T-cell (primary cell): ENCODE measurements around the gene TMEM45A. TPM values are rescaled to one million over a fixed set of nuclear protein-coding genes. Genes with fewer than 3 reads are reported as not detected.

ENCODE experiments used
- ATAC-seq, 4 experiments: fragments of 200-7000 bp in 3 of 4; fragments of 150-1000 bp in 1 of 4; cut with Tn5 transposase; replicated peaks in 1 of 4; 1 replicate in 3 of 4; 2 replicates in 1 of 4; pipeline ENCODE4 v1.10.0; 2021; ENCODE audit warnings: moderate library complexity in 3 of 4, mild to moderate bottlenecking in 2 of 4, moderate number of reproducible peaks in 1 of 4
- CTCF ChIA-PET, 2 donors: fragments of 300-600 bp; sonication (Branson Sonifier 250); formaldehyde crosslinking; loops; one replicate each; lab custom pipeline; 2022; ENCODE audit warnings: antibody characterized with exemption in 2 of 2; lab: Charles Lee
- POLR2A ChIA-PET, 2 donors: fragments of 300-600 bp; sonication (Branson Sonifier 250); formaldehyde crosslinking; loops; one replicate each; lab custom pipeline; 2022; ENCODE audit warnings: antibody characterized with exemption in 2 of 2; lab: Charles Lee
- DNase-seq, 35 experiments: peaks; one replicate each; pipeline versions ENCODE4 v3.0.0 to v3.0.0-alpha.2; 2013 to 2023
- H3K27ac ChIP-seq: one replicate; pipeline ENCODE4 v1.5.1; 2013; ENCODE audit warnings: low read length
- H3K27me3 ChIP-seq, 2 experiments: replicated peaks in 1 of 2; 1 replicate in 1 of 2; 2 replicates in 1 of 2; pipeline versions ENCODE4 v1.6.1 to v1.7.0; 2013; ENCODE audit warnings: low read length in 1 of 2, mixed read lengths in 1 of 2; ENCODE audit not compliant: control insufficient read depth in 2 of 2, insufficient read depth in 2 of 2; ENCODE audit errors: extremely low read depth in 1 of 2
- H3K36me3 ChIP-seq, 2 donors: 1 replicate in 1 of 2; 2 replicates in 1 of 2; pipeline versions ENCODE4 v1.6.1 to v1.7.0; 2013; ENCODE audit warnings: low read length in 1 of 2; ENCODE audit not compliant: control insufficient read depth in 2 of 2, insufficient read depth in 1 of 2; ENCODE audit errors: extremely low read depth in 1 of 2
- H3K4me1 ChIP-seq, 2 experiments: 1 replicate in 1 of 2; 2 replicates in 1 of 2; pipeline versions ENCODE4 v1.6.1 to v1.7.0; 2013; ENCODE audit warnings: low read length in 2 of 2, mixed read lengths in 1 of 2; ENCODE audit not compliant: insufficient read depth in 2 of 2, control insufficient read depth in 1 of 2; ENCODE audit errors: extremely low read depth in 1 of 2
- H3K4me3 ChIP-seq, 2 donors: 1 replicate in 1 of 2; 2 replicates in 1 of 2; pipeline versions ENCODE4 v1.5.1 to v1.7.0; 2013; ENCODE audit warnings: mild to moderate bottlenecking in 2 of 2, low read length in 1 of 2, moderate library complexity in 1 of 2; ENCODE audit not compliant: control insufficient read depth in 1 of 2; ENCODE audit errors: extremely low read depth in 1 of 2
- H3K9me3 ChIP-seq: 2 replicates; pipeline ENCODE4 v1.7.0; 2013
- H3K27ac Mint-ChIP-seq, 2 donors: one replicate each; pipeline ENCODE4 v1.8.0; 2020 to 2021; ENCODE audit warnings: mild to moderate bottlenecking in 2 of 2, mixed read lengths in 2 of 2
- H3K27me3 Mint-ChIP-seq, 2 donors: one replicate each; pipeline ENCODE4 v1.8.0; 2021 to 2022; ENCODE audit warnings: mixed read lengths in 2 of 2
- H3K36me3 Mint-ChIP-seq: one replicate; pipeline ENCODE4 v1.8.0; 2021; ENCODE audit warnings: mixed read lengths
- H3K4me1 Mint-ChIP-seq, 3 donors: one replicate each; pipeline ENCODE4 v1.8.0; 2020 to 2022; ENCODE audit warnings: mixed read lengths in 3 of 3, mild to moderate bottlenecking in 1 of 3
- H3K4me3 Mint-ChIP-seq, 3 donors: one replicate each; pipeline ENCODE4 v1.8.0; 2020 to 2022; ENCODE audit warnings: mild to moderate bottlenecking in 3 of 3, mixed read lengths in 3 of 3, moderate library complexity in 3 of 3
- H3K9me3 Mint-ChIP-seq, 3 donors: one replicate each; pipeline ENCODE4 v1.8.0; 2020 to 2022; ENCODE audit warnings: mixed read lengths in 3 of 3
- WGBS: methylation state at CpG from one replicate; pipeline ENCODE4 v1.1.5; 2013; ENCODE audit warnings: missing lambda C conversion rate; ENCODE audit not compliant: insufficient coverage; 5-methylcytosine and 5-hydroxymethylcytosine counted together
- total RNA-seq, 35 experiments: library from RNA in 6 of 35; stranded (reverse) in 6 of 35; fragments of 120-200 nt in 1 of 35; gene quantifications; one replicate each; pipeline versions ENCODE4 v1.2.1 to v1.2.4 and lab custom pipeline; 2013 to 2026

TMEM45A gene
- total RNA-seq, 5 donors from 2014 or later (not counting 1 experiment from before 2014, with no cell fraction given), result 0.15 to 0.36 (median 0.18) TPM; not detected in 1

DNA sequence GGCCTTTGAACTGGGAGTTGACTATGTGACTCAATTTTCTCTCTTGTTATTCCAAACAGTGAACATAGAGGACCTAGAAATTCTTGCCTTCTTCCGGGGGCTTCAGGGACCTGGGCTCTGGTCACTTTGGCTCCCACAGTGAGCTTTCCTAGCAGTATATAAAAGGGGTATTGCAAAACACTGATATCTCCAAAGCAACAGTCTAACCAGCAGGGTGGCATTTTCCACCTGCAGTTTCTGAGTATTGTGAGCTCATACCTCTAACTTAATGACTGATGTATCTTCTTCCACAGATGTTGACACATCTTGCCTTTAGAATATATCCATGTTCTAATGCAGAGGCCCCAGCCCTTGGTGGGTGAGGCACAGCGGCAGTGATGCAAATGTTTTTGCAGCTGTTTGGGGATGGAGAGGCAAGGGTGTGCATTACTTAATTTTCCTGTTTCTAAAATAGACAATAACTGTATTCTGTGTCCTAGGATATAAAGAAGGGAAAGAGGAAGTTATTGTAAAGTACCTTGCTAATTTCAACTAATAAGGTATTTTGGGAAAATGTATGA, 71.3 kb downstream of the TMEM45A start:
- ChIA-PET POLR2A (interaction anchor here in 1 of 2 donors (0.6 kb wide), 1 partner anchor 192 kb away, joined by 4 read pairs; no protein-coding TSS in a partner anchor), CTCF (interaction anchor here in 1 of 2 donors (0.6 kb wide), 1 partner anchor 474 kb away, joined by 3 read pairs; no protein-coding TSS in a partner anchor)
- Mint-ChIP-seq H3K27me3 (peaks cover 0 to 3% of the 10 kb centered on the region in 2 donors), H3K4me3 (no peak overlapping the region), H3K27ac (no peak overlapping the region), H3K36me3 (no peaks in the 10 kb centered on the region), H3K9me3 (no peaks in the 10 kb centered on the region), H3K4me1 (no peaks in the 10 kb centered on the region)
- H3K27ac ChIP-seq, result no peak overlapping the region
- H3K4me3 ChIP-seq, result no peak overlapping the region
- no peaks in the 10 kb centered on the region for H3K4me1 ChIP-seq
- no peak for DNase-seq
- no peaks in the 10 kb centered on the region for H3K27me3 ChIP-seq
- no peak for ATAC-seq
- no CpG with 5 or more reads among the region's 2 CpGs for WGBS
- no peaks in the 10 kb centered on the region for H3K9me3 ChIP-seq
- no peaks in the 10 kb centered on the region for H3K36me3 ChIP-seq

DNA sequence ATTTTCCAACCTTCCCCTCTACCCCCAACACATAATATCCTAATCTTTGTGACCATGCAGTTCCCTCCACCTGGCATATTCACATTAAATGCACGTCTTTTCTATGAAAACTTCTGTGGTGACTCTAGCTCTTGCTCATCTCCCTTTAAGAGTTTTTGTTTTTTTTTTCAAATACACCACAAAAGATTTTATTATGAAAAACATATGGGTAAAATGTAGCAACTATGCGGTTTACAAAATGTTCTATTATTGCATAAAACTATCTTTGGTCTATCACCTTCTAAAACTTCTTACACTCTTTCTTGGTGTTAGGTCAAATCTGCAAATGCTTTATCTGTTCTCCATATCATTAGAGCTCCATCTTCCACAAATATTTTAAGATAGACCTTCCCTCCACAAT, 78.4 kb downstream of the TMEM45A start:
- WGBS, result no CpG with 5 or more reads among the region's 2 CpGs
- DNase-seq, result no peak
- CTCF ChIA-PET, result interaction anchor here in 1 of 2 donors (0.6 kb wide), 2 partner anchors 21 to 67 kb away, joined by 3 to 5 read pairs; no protein-coding TSS in a partner anchor
- Histone ChIP-seq H3K9me3 (no peaks in the 10 kb centered on the region), H3K36me3 (no peaks in the 10 kb centered on the region), H3K27ac (no peak overlapping the region), H3K4me3 (no peak overlapping the region), H3K27me3 (no peaks in the 10 kb centered on the region), H3K4me1 (no peaks in the 10 kb centered on the region)
- no peaks in the 10 kb centered on the region for H3K36me3 Mint-ChIP-seq
- no peak for ATAC-seq
- H3K9me3 Mint-ChIP-seq, result no peaks in the 10 kb centered on the region
- no peak overlapping the region for H3K27ac Mint-ChIP-seq
- POLR2A ChIA-PET, result no interaction called here
- H3K27me3 Mint-ChIP-seq, result peaks cover 8 to 12% of the 10 kb centered on the region in 2 donors
- H3K4me3 Mint-ChIP-seq, result no peak overlapping the region
- no peaks in the 10 kb centered on the region for H3K4me1 Mint-ChIP-seq

DNA sequence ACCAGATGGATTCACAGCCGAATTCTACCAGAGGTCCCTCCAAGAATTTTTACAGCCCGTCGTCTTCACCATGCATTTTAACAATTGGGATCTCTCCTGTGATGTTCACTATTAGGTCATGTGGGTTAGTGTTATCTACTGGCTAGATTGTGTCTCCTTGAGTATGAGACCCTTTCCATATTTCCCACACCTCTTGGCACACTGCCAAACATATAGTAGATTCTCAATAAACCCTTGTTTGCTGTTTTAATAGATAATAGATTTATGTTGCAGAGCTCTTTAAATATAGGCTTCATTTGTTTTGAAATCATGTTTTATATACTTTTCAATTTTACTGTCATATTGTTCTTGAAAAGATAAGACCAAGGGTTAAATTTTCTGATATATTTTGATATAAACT, 82.1 kb downstream of the TMEM45A start:
- DNase-seq (no peak), ATAC-seq (no peak)
- no CpG with 5 or more reads among the region's 3 CpGs for WGBS
- Histone ChIP-seq H3K4me1 (no peaks in the 10 kb centered on the region), H3K27ac (no peak overlapping the region), H3K4me3 (no peak overlapping the region), H3K27me3 (no peaks in the 10 kb centered on the region), H3K9me3 (no peaks in the 10 kb centered on the region), H3K36me3 (no peaks in the 10 kb centered on the region)
- ChIA-PET CTCF (interaction anchor here in 1 of 2 donors (0.7 kb wide), 1 partner anchor 75 kb away, joined by 3 read pairs; no protein-coding TSS in a partner anchor), POLR2A (no interaction called here)
- peaks cover 5 to 10% of the 10 kb centered on the region in 2 donors for H3K27me3 Mint-ChIP-seq
- H3K4me1 Mint-ChIP-seq, result no peaks in the 10 kb centered on the region
- H3K9me3 Mint-ChIP-seq, result no peaks in the 10 kb centered on the region
- H3K36me3 Mint-ChIP-seq, result no peaks in the 10 kb centered on the region
- H3K4me3 Mint-ChIP-seq, result no peak overlapping the region
- no peak overlapping the region for H3K27ac Mint-ChIP-seq

DNA sequence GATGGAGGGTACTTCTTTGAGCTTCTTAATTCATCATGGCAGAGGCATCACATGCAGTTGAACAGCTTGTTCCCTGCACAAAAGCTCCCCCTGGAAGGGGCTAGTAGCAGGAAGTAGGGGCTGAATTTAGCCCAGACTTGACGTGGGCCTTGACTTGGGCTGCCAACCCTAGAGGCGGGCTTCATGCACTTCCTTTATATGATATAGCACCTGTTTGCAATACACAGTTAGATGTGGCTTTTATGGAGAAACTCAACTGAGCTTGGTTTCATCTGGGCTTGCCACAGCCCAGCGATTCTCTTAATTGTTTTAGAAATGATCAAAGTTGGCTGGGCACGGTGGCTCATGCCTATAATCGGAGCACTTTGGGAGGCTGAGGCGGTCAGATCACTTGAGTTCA, 83.3 kb downstream of the TMEM45A start:
- H3K36me3 Mint-ChIP-seq, result no peaks in the 10 kb centered on the region
- ChIA-PET CTCF (interaction anchor here (0.6 to 0.7 kb wide), 3 partner anchors 13 to 744 kb away, joined by 3 to 6 read pairs (median 3); no protein-coding TSS in a partner anchor), POLR2A (no interaction called here)
- peaks cover 5 to 16% of the 10 kb centered on the region in 2 donors for H3K27me3 Mint-ChIP-seq
- ATAC-seq (no peak), DNase-seq (no peak)
- H3K4me1 ChIP-seq, result no peaks in the 10 kb centered on the region
- no peaks in the 10 kb centered on the region for H3K9me3 Mint-ChIP-seq
- WGBS, result 60% methylated on average over 2 of the region's 6 CpGs
- no peaks in the 10 kb centered on the region for H3K4me1 Mint-ChIP-seq
- H3K36me3 ChIP-seq, result no peaks in the 10 kb centered on the region
- no peak overlapping the region for H3K4me3 ChIP-seq
- no peak overlapping the region for H3K4me3 Mint-ChIP-seq
- H3K27me3 ChIP-seq, result no peaks in the 10 kb centered on the region
- H3K9me3 ChIP-seq, result no peaks in the 10 kb centered on the region
- H3K27ac ChIP-seq, result no peak overlapping the region
- no peak overlapping the region for H3K27ac Mint-ChIP-seq

DNA sequence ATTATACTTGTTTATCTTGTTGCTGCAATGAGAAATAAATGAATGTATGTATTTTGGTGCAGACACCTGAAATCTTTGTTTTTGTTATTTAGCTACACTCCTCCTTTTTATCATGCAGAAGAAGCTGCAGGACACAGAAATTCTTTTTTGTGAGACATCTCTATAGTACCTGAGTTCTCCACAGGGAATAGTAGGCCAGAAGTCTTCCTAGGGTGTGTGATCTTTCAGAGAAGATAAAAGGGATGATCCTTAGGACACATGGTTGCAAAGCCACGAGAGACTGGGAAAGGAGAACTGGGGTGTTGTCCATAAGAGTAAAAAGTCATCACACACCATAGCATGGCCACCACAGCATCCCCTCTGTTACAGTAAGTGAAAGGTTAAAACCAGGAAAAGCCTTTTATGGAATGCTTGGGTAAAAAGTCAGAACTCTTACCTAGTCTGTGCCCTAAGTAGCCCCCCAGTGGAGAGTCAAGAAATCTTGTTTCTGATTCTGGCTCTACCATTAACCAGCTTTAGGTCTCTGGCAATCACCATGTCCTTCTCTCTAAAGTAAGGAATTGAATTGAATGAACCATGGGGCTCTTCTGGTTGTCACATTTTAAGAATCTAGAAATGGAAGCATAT, 85.1 kb downstream of the TMEM45A start:
- DNase-seq (no peak), ATAC-seq (no peak)
- no peaks in the 10 kb centered on the region for H3K36me3 Mint-ChIP-seq
- Histone ChIP-seq H3K4me1 (no peaks in the 10 kb centered on the region), H3K27me3 (no peaks in the 10 kb centered on the region), H3K36me3 (no peaks in the 10 kb centered on the region), H3K9me3 (no peaks in the 10 kb centered on the region), H3K4me3 (no peak overlapping the region), H3K27ac (no peak overlapping the region)
- no peak overlapping the region for H3K27ac Mint-ChIP-seq
- WGBS, result no CpG with 5 or more reads among the region's 1 CpG
- no peak overlapping the region for H3K4me3 Mint-ChIP-seq
- CTCF ChIA-PET, result interaction anchor here in 1 of 2 donors (1.1 kb wide), 1 partner anchor 12 kb away, joined by 5 read pairs; no protein-coding TSS in a partner anchor
- peaks cover 5 to 16% of the 10 kb centered on the region in 2 donors for H3K27me3 Mint-ChIP-seq
- no peaks in the 10 kb centered on the region for H3K9me3 Mint-ChIP-seq
- POLR2A ChIA-PET, result no interaction called here
- H3K4me1 Mint-ChIP-seq, result no peaks in the 10 kb centered on the region

DNA sequence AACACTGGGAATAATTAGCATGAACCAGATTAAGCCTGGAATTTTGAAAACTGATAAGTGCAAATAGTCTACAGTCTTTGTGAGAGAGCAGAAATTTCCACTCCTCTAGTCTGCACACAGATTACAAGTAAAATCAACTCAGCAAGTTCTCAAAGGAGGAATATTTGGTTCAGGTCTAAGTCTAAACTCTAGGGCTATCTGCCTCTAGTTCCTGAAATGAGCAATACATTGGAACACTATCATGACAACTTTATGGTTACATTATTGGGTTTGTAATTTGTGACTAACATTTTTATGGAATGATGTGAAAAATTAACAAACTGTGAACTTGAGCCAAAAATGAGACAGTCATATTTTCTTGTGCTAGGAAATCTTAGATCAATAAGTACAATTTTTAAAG, 86.2 kb downstream of the TMEM45A start:
- no peaks in the 10 kb centered on the region for H3K9me3 Mint-ChIP-seq
- ChIA-PET POLR2A (no interaction called here), CTCF (no interaction called here)
- no peaks in the 10 kb centered on the region for H3K4me1 Mint-ChIP-seq
- ATAC-seq, result no peak
- H3K4me3 ChIP-seq, result no peak overlapping the region
- no peaks in the 10 kb centered on the region for H3K27me3 ChIP-seq
- H3K4me3 Mint-ChIP-seq, result no peak overlapping the region
- no peaks in the 10 kb centered on the region for H3K36me3 Mint-ChIP-seq
- no peak overlapping the region for H3K27ac ChIP-seq
- H3K27me3 Mint-ChIP-seq, result peaks cover 5 to 16% of the 10 kb centered on the region in 2 donors
- no peak overlapping the region for H3K27ac Mint-ChIP-seq
- no peaks in the 10 kb centered on the region for H3K9me3 ChIP-seq
- H3K4me1 ChIP-seq, result no peaks in the 10 kb centered on the region
- no peak for DNase-seq
- H3K36me3 ChIP-seq, result no peaks in the 10 kb centered on the region
